Measurements from ENCODE around the gene SMAD5.

- no peak for TF ChIP-seq POLR2A (IDR thresholded peaks at IDR 0.05)
- TF ChIP-seq CTCF (IDR thresholded peaks at IDR 0.05), result no peak
Observed at GRCh38 chr5:136108766-136109165, 23.9 kb upstream of the SMAD5 start.

Data from thyroid gland (tissue), 4 donors.